Measurements from ENCODE around the gene NEU2.

GRCh38 chr2:233081731-233082221 is 49.3 kb downstream of the NEU2 start:
- TF ChIP-seq CTCF (IDR thresholded peaks at IDR 0.05 in 2 of 3, conservative IDR thresholded peaks at IDR 0.05 in 1 of 3; ENCODE audit: borderline replicate concordance in 1 of 3, insufficient read depth in 1 of 3, low read depth in 2 of 3, low read length in 2 of 3) = no peak
- no peak for TF ChIP-seq EZH2 (IDR thresholded peaks at IDR 0.05)
- no peak for TF ChIP-seq ZNF274 (IDR thresholded peaks at IDR 0.05; ENCODE audit: low read depth, low read length)
- TF ChIP-seq JUND (IDR thresholded peaks at IDR 0.05) = no peak
- no peak for TF ChIP-seq POLR2AphosphoS5 (IDR thresholded peaks at IDR 0.05; ENCODE audit: low read depth, low read length)
- TF ChIP-seq POLR2A (IDR thresholded peaks at IDR 0.05; ENCODE audit: borderline replicate concordance, extremely low read depth, insufficient read depth, insufficient read length) = no peak
- no peak for TF ChIP-seq CBX3 (IDR thresholded peaks at IDR 0.05; ENCODE audit: low read depth)
- no peak for TF ChIP-seq REST (IDR thresholded peaks at IDR 0.05; ENCODE audit: low read depth)

Data from HCT116 (cell line).